T-helper 1 cell treated with Interleukin-12 subunit alpha and Interleukin-12 subunit beta and Interleukin-4 antibody, amounts not matched to agents 30 μg/mL and 1 μg/mL, for 36 hours (primary cell): ENCODE data around the gene UBE2D3.
"Not testable (repeated sequence)": the region's sequence is repeated elsewhere in the genome, so short reads cannot be mapped to it uniquely, and the experiment has no call there.

Experiments
- H3K27ac Mint-ChIP-seq: one replicate; pipeline ENCODE4 v1.8.0; 2021; ENCODE audit warnings: mild to moderate bottlenecking, mixed read lengths
- H3K27me3 Mint-ChIP-seq: one replicate; pipeline ENCODE4 v1.8.0; 2021; ENCODE audit warnings: low read depth, mixed read lengths
- H3K36me3 Mint-ChIP-seq: one replicate; pipeline ENCODE4 v1.8.0; 2021; ENCODE audit warnings: low read depth, mixed read lengths
- H3K4me1 Mint-ChIP-seq: one replicate; pipeline ENCODE4 v1.8.0; 2021; ENCODE audit warnings: low read depth, mixed read lengths
- H3K4me3 Mint-ChIP-seq: one replicate; pipeline ENCODE4 v1.8.0; 2021; ENCODE audit warnings: mild to moderate bottlenecking, moderate library complexity, mixed read lengths
- H3K9me3 Mint-ChIP-seq: one replicate; pipeline ENCODE4 v1.8.0; 2021; ENCODE audit warnings: mixed read lengths

The UBE2D3 gene

DNA sequence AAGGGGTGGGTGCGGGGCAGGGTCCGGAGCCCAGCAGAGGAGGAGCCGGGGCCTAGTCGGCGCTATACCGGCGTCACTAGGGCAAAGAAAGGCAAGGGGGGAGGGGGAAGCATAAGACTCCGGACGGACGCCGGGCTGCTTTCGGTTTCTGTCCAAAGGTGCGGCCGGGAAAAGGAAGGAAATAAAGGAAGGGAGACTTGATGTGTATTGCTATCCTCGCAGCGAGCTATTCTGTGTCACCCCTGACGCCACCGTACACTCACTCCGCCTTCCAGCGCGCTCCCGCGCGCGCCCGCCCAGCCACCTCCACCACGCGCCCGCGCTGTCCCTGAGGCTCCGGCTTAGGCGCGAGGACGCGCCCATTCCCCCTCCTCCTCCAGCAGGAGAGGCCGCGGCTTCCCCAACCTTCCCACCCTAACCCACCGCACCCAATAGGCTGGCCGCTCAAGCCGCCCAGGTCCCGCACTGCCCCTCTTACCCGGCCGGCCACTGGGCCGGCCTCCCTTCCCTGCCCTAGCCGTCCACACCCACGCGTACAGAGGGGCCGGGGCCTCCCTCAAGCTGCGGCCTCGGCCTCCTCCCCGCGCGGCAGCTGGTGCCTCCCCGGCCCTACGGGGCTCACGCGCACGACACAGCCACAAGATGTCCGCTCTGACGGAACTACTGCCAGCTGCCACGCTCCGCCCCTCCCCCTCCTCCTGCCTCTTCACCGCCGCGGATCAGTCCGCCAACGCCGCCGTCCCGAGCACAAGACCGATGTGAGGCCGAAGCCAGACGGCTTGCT is at the start of gene UBE2D3:
Gene UBE2D3, minus strand, starts transcription at position 662 of the 784 bp plus-strand sequence. CDS start 1,043 bp downstream, outside the sequence.
- peaks cover 39% of the 10 kb centered on the region for H3K4me1 Mint-ChIP-seq
- no peak within 1 kb of the TSS for H3K27ac Mint-ChIP-seq
- no peak within 1 kb of the TSS for H3K4me3 Mint-ChIP-seq
- peaks cover 17% of the 10 kb centered on the region for H3K36me3 Mint-ChIP-seq
- H3K27me3 Mint-ChIP-seq: no peaks in the 10 kb centered on the region
- no peaks in the 10 kb centered on the region for H3K9me3 Mint-ChIP-seq

DNA sequence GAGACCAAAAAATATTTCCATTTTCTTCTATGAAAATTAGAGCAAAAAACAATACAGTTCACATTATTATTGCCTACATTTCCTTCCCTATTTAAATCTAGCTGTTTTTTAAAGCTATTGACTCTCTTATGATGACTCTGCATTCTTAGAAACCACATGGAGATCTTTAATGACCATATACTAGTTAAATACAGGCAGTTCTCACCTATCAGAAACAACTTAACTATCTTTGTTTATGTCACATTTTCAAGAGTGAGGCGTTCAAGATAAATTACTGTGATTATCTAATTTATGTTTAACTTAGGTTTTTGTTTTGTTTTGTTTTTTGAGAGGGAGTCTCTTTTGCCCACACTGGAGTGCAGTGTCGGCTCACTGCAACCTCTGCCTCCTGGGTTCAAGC is 44.4 kb upstream of the UBE2D3 start:
- peak overlapping the region; percentile 18 for H3K27ac Mint-ChIP-seq

DNA sequence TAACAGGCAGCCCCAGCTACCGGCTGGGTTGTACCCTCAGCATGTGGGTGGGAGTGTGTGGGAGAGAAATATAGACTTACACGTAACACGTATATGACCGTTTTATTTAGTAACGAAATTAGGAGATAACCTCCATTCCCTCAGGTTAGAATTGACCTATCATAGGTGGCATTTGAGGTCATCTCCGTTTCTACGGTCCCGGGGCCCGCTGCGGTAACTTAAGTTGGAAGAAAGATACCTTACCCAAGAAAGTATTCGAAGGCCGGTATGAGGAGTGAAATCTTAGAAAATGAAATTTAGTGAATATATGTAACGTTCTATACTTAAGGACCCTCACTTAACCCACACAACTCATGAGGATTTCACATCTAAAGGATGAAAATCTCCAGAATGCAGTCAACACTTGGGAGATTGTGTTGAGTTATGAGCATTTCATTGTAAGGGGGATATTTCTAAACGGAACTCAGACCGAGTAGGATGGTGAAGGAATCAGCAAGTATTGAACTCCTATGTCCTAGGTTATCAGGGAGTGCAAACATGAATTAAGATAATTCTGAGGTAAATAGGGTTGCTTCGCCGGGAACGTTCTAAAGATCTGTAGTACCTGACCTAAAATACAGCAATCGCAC is 42.3 kb upstream of the UBE2D3 start:
- peak overlapping the region; percentile 97 for H3K4me3 Mint-ChIP-seq
- H3K4me1 Mint-ChIP-seq: peaks cover 53% of the 10 kb centered on the region
- H3K36me3 Mint-ChIP-seq: peaks cover 32% of the 10 kb centered on the region
- peak overlapping the region; percentile 99 for H3K27ac Mint-ChIP-seq
- no peaks in the 10 kb centered on the region for H3K27me3 Mint-ChIP-seq
- peaks cover 7% of the 10 kb centered on the region for H3K9me3 Mint-ChIP-seq

More for the DNA sequence above, 44.4 kb upstream of the UBE2D3 start:
- Mint-ChIP-seq H3K4me1 (peaks cover 38% of the 10 kb centered on the region), H3K36me3 (peaks cover 43% of the 10 kb centered on the region), H3K27me3 (no peaks in the 10 kb centered on the region), H3K4me3 (peak overlapping the region; percentile 6), H3K9me3 (peaks cover 7% of the 10 kb centered on the region)

DNA sequence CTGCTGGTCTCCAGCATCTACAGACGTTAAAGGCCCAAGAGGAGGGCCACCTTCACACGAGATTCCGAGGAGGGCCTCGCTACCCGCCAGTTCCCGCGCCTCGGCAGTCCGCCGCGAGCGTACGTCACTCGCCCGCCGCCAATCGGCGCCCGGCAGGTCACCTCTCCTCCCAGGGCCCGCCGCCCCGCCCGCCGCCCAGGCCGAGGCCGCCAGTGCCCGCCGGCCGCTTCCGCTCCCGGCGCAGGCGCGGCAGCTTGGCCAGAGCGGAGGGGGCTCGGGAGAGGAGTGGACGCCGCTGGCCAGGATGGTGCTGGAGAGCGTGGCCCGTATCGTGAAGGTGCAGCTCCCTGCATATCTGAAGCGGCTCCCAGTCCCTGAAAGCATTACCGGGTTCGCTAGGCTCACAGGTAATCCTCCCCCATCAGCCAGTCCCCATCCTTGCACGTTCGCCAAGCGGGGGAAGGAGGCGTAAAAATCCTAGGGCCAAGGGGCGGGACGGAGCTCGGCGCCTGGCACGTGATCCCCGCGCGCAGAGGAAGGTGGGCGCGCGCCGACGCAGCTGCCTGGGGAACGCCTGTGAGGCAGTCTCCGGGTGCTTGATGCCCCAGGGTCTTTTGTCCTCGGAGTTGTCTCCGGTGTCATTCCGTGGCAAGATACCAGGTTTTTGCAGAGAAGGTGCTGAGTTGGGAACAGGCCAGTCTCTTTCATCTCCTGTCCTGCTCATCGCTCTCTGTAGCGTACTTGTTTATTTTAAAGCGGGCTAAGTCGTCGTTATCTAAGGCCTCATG is 41.6 kb upstream of the UBE2D3 start, which contains the start of gene CISD2:
Gene CISD2, plus strand, starts transcription at position 212 of the 788 bp plus-strand sequence. Its CDS starts 93 bp downstream, at position 305.
- H3K36me3 Mint-ChIP-seq: peaks cover 31% of the 10 kb centered on the region
- H3K9me3 Mint-ChIP-seq: peaks cover 6% of the 10 kb centered on the region
- H3K4me1 Mint-ChIP-seq: peaks cover 57% of the 10 kb centered on the region
- peak within 1 kb of the TSS; percentile 97 for H3K4me3 Mint-ChIP-seq
- no peaks in the 10 kb centered on the region for H3K27me3 Mint-ChIP-seq
- H3K27ac Mint-ChIP-seq: peak within 1 kb of the TSS; percentile 99

DNA sequence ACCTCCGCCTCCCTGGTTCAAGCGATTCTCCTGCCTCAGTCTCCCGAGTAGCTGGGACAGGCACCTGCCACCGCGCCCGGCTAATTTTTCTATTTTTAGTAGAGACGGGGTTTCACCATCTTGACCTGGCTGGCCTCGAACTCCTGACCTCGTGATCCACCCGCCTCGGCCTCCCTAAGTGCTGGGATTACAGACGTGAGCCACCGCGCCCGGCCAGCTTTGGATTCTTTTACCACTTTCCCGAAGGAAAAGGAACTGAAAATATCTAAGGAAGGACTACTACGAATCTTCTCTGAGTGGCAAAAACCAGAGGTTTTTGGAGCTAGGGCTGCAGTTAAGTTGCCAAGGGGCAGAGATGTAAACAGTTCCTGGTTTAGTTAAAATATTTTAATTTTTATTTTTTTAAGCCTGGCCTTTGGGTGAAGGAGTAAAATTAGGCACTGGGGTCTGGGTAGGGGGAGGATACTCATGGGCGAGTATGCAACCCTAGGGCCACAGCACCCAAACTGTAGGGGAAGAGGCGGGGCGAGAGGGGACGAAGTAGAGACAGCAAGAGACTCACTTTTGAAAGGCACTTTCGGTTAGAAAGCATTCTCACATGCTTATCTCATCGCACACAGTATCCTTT is 40.9 kb upstream of the UBE2D3 start:
- Mint-ChIP-seq H3K27ac (peak overlapping the region; percentile 99), H3K27me3 (no peaks in the 10 kb centered on the region), H3K9me3 (peaks cover 5% of the 10 kb centered on the region), H3K4me1 (peaks cover 55% of the 10 kb centered on the region), H3K4me3 (peak overlapping the region; percentile 97), H3K36me3 (peaks cover 28% of the 10 kb centered on the region)

DNA sequence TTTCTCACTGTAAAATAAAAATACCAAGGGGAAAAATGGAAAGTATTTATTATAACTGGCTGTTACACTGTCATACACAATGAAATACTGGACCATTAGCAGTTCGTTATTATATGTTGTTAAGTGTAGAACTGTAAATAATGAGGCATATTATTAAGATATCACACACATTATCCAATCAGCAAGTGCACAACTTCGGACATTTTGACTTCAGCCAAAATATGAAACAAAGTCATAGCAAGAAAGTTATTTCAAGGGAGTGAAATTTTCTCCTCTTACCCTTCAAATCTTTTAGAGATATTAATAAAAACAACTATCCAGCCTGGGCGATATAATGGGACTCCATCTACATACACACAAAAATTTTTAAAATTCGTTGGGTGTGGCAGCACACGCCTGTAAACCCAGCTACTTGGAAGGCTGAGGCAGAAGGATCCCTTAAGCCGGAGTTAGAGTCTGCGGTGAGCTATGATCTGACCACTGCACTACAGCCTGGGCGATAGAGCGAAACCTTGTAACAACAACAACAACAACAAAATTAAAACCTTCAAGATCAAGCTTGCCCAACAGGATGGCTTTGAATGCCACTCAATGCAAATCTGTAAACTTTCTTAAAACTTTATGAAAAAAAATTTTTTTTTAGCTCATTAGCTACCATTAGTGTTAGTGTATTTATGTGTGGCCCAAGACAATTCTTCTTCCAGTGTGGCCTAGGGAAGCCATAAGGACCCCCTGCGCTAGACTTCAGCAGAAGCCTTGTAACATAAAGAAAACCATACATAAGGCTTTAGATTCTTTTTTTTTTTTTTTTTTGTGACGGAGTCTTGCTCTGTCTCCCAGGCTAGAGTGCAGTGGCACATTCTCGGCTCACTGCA is 40.2 kb upstream of the UBE2D3 start:
- Mint-ChIP-seq H3K36me3 (peaks cover 24% of the 10 kb centered on the region), H3K4me1 (peaks cover 50% of the 10 kb centered on the region), H3K27me3 (no peaks in the 10 kb centered on the region), H3K27ac (peak overlapping the region; percentile 99), H3K4me3 (peak overlapping the region; percentile 97), H3K9me3 (peaks cover 8% of the 10 kb centered on the region)

DNA sequence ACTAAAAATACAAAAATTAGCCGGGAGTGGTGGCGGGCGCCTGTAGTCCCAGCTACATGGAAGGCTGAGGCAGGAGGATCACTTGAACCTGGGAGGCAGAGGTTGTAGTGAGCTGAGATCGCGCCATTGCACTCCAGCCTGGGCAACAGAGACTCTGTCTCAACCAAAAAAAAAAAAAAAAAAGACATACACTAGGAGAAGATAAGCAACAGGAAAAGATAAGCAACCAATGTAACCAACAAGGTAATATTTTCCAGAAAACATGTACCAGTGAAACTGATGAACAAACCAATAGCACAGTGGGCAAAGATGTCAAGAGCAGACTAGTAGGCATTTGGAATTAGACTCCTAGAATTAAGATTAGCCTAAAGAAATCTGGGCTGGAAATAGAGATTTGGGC is 38.0 kb upstream of the UBE2D3 start:
- peaks cover 25% of the 10 kb centered on the region for H3K36me3 Mint-ChIP-seq
- peak overlapping the region; percentile 23 for H3K4me3 Mint-ChIP-seq
- peak overlapping the region; percentile 22 for H3K27ac Mint-ChIP-seq

DNA sequence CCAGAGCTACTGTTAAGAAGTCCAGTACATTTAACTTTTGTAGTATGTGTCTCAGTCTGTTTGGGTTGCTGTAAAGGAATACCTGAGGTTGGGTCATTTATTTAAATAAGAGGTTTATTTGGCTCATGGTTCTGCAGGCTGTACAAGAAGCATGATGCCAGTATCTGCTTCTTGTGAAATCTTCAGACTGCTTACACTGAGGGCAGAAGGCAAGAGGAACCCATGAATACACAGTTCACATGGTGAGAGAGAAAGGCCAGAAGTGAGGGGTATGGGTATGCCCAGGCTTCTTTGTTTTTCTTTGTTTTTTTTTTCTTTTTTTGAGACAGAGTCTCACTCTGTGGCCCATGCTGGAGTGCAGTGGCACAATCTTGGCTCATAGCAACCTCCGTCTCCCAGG is 35.4 kb upstream of the UBE2D3 start:
- Mint-ChIP-seq H3K4me1 (peaks cover 34% of the 10 kb centered on the region), H3K4me3 (no peak overlapping the region), H3K27ac (no peak overlapping the region), H3K9me3 (peaks cover 35% of the 10 kb centered on the region), H3K27me3 (no peaks in the 10 kb centered on the region), H3K36me3 (peaks cover 41% of the 10 kb centered on the region)

More for the DNA sequence above, 38.0 kb upstream of the UBE2D3 start:
- not testable (repeated sequence) for H3K27me3 Mint-ChIP-seq
- peaks cover 17% of the 10 kb centered on the region for H3K9me3 Mint-ChIP-seq
- peaks cover 40% of the 10 kb centered on the region for H3K4me1 Mint-ChIP-seq

DNA sequence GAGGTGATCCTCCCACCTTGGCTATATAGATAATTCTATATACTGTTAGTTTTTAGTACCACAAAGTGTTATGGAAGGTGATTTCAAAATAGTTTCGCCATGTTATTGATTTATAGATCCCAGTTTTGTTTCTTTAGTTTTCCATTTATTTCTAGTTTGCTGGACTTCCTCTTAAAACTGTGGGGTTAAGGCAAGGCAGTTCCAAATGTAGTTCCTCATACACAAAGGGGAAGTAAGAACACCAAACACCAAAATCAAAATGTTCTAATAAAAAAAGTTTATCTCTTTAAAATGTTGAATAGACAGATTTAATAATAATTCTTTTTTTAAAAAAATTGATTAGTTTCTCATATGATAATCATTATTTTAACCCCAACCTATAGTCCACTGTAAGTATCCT is 34.7 kb upstream of the UBE2D3 start:
- peaks cover 28% of the 10 kb centered on the region for H3K4me1 Mint-ChIP-seq
- H3K9me3 Mint-ChIP-seq: peaks cover 35% of the 10 kb centered on the region
- no peaks in the 10 kb centered on the region for H3K27me3 Mint-ChIP-seq
- H3K36me3 Mint-ChIP-seq: peaks cover 41% of the 10 kb centered on the region
- H3K4me3 Mint-ChIP-seq: no peak overlapping the region
- no peak overlapping the region for H3K27ac Mint-ChIP-seq

DNA sequence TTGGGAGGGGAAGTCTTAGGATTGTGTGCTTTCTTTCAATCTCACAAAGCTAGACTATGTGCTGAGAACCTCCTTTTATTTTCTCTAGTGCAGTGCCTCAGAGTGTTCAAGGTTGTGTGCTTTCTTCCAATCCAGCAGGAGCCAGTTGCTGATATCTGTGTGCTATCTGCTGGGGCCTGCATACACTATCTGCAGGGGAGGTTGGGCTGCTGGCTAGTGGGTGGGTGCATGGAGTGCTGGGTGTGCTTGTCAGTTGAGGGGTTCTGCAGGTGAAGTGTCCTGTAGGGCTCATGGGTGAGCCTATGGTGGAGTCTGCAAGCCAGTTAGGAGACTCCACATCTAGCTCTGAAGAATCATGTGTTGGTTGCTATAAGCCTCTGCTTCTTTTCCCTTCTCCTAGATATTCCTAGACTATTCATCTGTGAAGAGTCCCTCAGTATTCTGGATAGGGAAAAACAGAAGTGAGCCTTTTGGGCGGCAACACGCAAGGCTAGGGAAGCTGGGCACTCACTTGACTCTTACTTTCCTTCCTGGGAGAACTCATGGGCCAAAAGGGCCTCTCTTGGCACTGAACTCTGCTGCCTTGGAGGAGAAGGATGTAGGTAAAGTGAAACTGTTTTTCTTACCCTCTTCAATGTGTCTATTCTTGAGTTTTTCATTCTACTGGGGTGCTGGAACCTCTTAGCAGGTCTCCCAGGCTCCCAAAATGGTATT is 33.4 kb upstream of the UBE2D3 start:
- Mint-ChIP-seq H3K27me3 (no peaks in the 10 kb centered on the region), H3K9me3 (peaks cover 35% of the 10 kb centered on the region), H3K36me3 (peaks cover 39% of the 10 kb centered on the region), H3K4me1 (peaks cover 19% of the 10 kb centered on the region), H3K27ac (no peak overlapping the region), H3K4me3 (no peak overlapping the region)

DNA sequence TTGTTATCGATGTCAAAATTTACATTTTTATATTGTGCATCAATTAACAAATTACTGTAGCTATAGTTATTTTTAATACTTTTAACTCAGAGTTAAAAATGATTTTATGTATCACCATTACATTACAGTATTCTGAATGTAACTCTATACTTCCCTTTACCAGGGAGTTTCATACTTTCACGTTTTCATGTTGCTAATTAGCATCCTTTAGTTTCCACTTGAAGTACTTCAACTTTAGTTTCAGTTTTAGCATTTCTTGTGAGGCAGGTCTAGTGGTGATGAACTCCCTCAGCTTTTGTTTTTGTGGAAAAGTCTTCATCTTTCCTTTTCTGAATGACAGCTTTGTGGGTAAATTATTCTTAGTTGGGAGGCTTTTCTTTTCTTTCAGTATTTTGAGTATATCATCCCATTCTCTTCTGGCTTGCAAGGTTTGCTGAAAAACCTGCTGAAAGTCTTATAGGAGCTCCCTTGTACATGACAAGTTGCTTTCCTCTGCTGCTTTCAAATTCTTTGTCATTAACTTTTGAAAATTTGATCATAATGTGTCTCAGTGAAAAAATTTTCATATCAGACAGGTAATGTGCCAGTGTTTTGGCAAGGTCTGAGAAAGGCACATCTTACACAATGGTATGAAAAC is 31.6 kb upstream of the UBE2D3 start:
- peaks cover 32% of the 10 kb centered on the region for H3K36me3 Mint-ChIP-seq
- peaks cover 3% of the 10 kb centered on the region for H3K4me1 Mint-ChIP-seq
- no peaks in the 10 kb centered on the region for H3K27me3 Mint-ChIP-seq
- peaks cover 33% of the 10 kb centered on the region for H3K9me3 Mint-ChIP-seq
- no peak overlapping the region for H3K27ac Mint-ChIP-seq
- no peak overlapping the region for H3K4me3 Mint-ChIP-seq

DNA sequence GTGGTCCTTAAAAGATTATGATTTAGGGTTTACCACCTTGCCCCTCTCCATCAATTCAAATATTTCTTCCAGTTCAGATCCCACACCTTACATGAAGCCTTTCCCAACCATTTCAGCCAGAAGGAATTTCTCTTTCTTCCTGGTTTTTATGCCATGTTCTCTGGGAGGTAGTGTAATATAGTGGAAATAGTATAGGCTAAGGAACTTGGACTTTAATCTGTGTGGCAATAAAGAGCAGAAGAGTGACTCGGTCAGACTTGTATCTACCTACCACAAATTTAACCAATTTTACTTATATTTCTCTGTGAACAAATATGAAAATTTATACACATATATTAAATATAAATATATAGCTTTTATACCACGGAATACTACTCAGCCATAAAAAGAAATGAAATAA is 23.0 kb upstream of the UBE2D3 start:
- Mint-ChIP-seq H3K4me3 (no peak overlapping the region), H3K4me1 (peaks cover 3% of the 10 kb centered on the region), H3K36me3 (peaks cover 3% of the 10 kb centered on the region), H3K27ac (no peak overlapping the region), H3K27me3 (no peaks in the 10 kb centered on the region), H3K9me3 (peaks cover 8% of the 10 kb centered on the region)
